K562 (cell line): ENCODE results near the gene DMD. TPM values are rescaled to one million over a fixed set of nuclear protein-coding genes. Genes with fewer than 3 reads are reported as not detected.

Experiments used
- ATAC-seq: fragments of 200-7000 bp; cut with Tn5 transposase; 3 replicates; pipeline ENCODE4 v1.9.1; 2020; ENCODE audit warnings: moderate library complexity
- BruUV-seq: library from RNA; stranded (reverse); fragments of 400-500 nt; replicated peaks from 2 replicates; lab custom pipeline; 2021; lab: Mats Ljungman, UMichigan
- CTCF ChIA-PET: fragments of 300-600 bp; formaldehyde crosslinking; extraction: SDS; loops from one replicate; lab custom pipeline; 2021; ENCODE audit warnings: low intra/inter-chr PET ratio; lab: Yijun Ruan, JAX
- POLR2A ChIA-PET: fragments of 300-600, 350-650 bp; sonication (Branson Sonifier 250); formaldehyde crosslinking; extraction: SDS; loops from one replicate; lab custom pipeline; 2021; ENCODE audit warnings: antibody characterized with exemption, inconsistent platforms; lab: Yijun Ruan, JAX
- DNase-seq, 4 experiments: peaks; one replicate each; pipeline versions ENCODE4 v3.0.0 to v3.0.0-alpha.2; 2011 to 2018; ENCODE audit warnings: low spot score in 3 of 4, mixed read lengths in 3 of 4; ENCODE audit errors: extremely low read depth in 1 of 4
- FAIRE-seq: peaks from 2 replicates; lab custom pipeline; 2011; peaks lifted over from hg19 to GRCh38; lab: Jason Lieb, UNC
- H2AFZ ChIP-seq: 2 replicates; pipeline ENCODE4 v1.6.0; 2011; ENCODE audit warnings: low read depth, low read length, control low read depth, inconsistent platforms
- H3K27ac ChIP-seq: fragments of 200-600 bp; 3 replicates; pipeline ENCODE4 v1.8.0; 2011; ENCODE audit warnings: low read depth, mild to moderate bottlenecking, control low read depth, inconsistent platforms, low read length, moderate library complexity, mixed read lengths; ENCODE audit errors: extremely low read depth
- H3K27me3 ChIP-seq, 2 experiments: fragments of 300-600 bp in 1 of 2; 2 replicates in 1 of 2; 3 replicates in 1 of 2; pipeline versions ENCODE4 v1.6.0 to v1.8.0; 2011; ENCODE audit warnings: inconsistent platforms in 2 of 2, low read length in 2 of 2, mild to moderate bottlenecking in 1 of 2, mixed read lengths in 1 of 2, moderate library complexity in 1 of 2; ENCODE audit not compliant: control insufficient read depth in 2 of 2, insufficient read depth in 2 of 2
- H3K36me3 ChIP-seq: fragments of 300-600 bp; 3 replicates; pipeline ENCODE4 v1.8.0; 2011; ENCODE audit warnings: mild to moderate bottlenecking, low read length, inconsistent platforms; ENCODE audit not compliant: control insufficient read depth, insufficient read depth
- H3K4me1 ChIP-seq, 2 experiments: fragments of 200-600 bp in 1 of 2; replicated peaks in 1 of 2; 2 replicates in 1 of 2; 3 replicates in 1 of 2; pipeline versions ENCODE4 v1.5.1 to v1.8.0; 2011; ENCODE audit warnings: inconsistent platforms in 2 of 2, low read length in 2 of 2, mild to moderate bottlenecking in 1 of 2, mixed read lengths in 1 of 2, moderate library complexity in 1 of 2; ENCODE audit not compliant: control insufficient read depth in 2 of 2, insufficient read depth in 2 of 2
- H3K4me2 ChIP-seq: 2 replicates; pipeline ENCODE4 v1.6.1; 2011; ENCODE audit warnings: low read length, control low read depth, inconsistent platforms, mixed read lengths; ENCODE audit not compliant: insufficient read depth
- H3K4me3 ChIP-seq: fragments of 200-600 bp; sonication (generic), shearing (Covaris generic); 2 replicates; pipeline ENCODE4 v1.5.1; 2016; ENCODE audit warnings: control low read depth, inconsistent platforms
- H3K79me2 ChIP-seq: fragments of 200-600 bp; 3 replicates; pipeline ENCODE4 v1.8.0; 2011; ENCODE audit warnings: low read length, inconsistent platforms; ENCODE audit not compliant: control insufficient read depth, insufficient read depth
- H3K9ac ChIP-seq, 2 experiments: 2 replicates each; pipeline versions ENCODE4 v1.6.0 to v1.6.1; 2011; ENCODE audit warnings: low read depth in 2 of 2, low read length in 2 of 2, control low read depth in 1 of 2, inconsistent platforms in 1 of 2, mild to moderate bottlenecking in 1 of 2, mixed read lengths in 1 of 2; ENCODE audit not compliant: insufficient read depth in 1 of 2
- H3K9me1 ChIP-seq: one replicate; pipeline ENCODE4 v1.6.0; 2011; ENCODE audit warnings: inconsistent platforms, mild to moderate bottlenecking, low read length, moderate library complexity; ENCODE audit not compliant: control insufficient read depth, insufficient read depth
- H3K9me3 ChIP-seq: replicated peaks from 2 replicates; pipeline ENCODE4 v1.5.1; 2011; ENCODE audit warnings: low read depth, low read length, inconsistent platforms; ENCODE audit not compliant: control insufficient read depth, insufficient read depth
- H4K20me1 ChIP-seq: replicated peaks from 2 replicates; pipeline ENCODE4 v1.6.1; 2011; ENCODE audit warnings: low read length, inconsistent platforms, mixed read lengths; ENCODE audit not compliant: control insufficient read depth, insufficient read depth
- CHD2 ChIP-seq: IDR thresholded peaks from 2 replicates; pipeline ENCODE4 v1.6.1; 2011; ENCODE audit warnings: low read depth, low read length
- DACH1 ChIP-seq: fragments of 450-650 bp; IDR thresholded peaks from 2 replicates; pipeline ENCODE4 v1.6.1; 2018; ENCODE audit not compliant: partially characterized antibody
- HDAC6 ChIP-seq: IDR thresholded peaks from 2 replicates; pipeline ENCODE4 v1.6.1; 2012; ENCODE audit warnings: low read depth, mild to moderate bottlenecking, control low read depth, inconsistent platforms, low read length, moderate library complexity
- HMBOX1 ChIP-seq: sonication (generic); IDR thresholded peaks from 2 replicates; pipeline ENCODE4 v1.6.1; 2016
- OTX1 ChIP-seq: fragments of 450-650 bp; formaldehyde crosslinking; IDR thresholded peaks from 2 replicates; pipeline ENCODE4 v1.4.0; 2022; ENCODE audit warnings: mild to moderate bottlenecking
- PHB2 ChIP-seq: fragments of 450-650 bp; IDR thresholded peaks from 2 replicates; pipeline ENCODE4 v1.6.1; 2017; ENCODE audit warnings: low read depth
- PTTG1 ChIP-seq: fragments of 450-650 bp; IDR thresholded peaks from 2 replicates; pipeline ENCODE4 v1.6.1; 2016; ENCODE audit warnings: low read depth, mild to moderate bottlenecking, missing genetic modification characterization, missing compliant biosample characterization
- RFX1 ChIP-seq: fragments of 450-650 bp; IDR thresholded peaks from 2 replicates; pipeline ENCODE4 v1.6.1; 2016; ENCODE audit warnings: mild to moderate bottlenecking, moderate library complexity
- SRF ChIP-seq, 2 experiments: fragments of 250-450, 450-650 bp in 1 of 2; sonication (Bioruptor Pico) in 1 of 2; sonication (generic) in 1 of 2; formaldehyde crosslinking; IDR thresholded peaks; 2 replicates each; pipeline versions ENCODE4 v1.5.0 to v1.5.1; 2020 to 2022; ENCODE audit warnings: mild to moderate bottlenecking in 1 of 2, missing genetic modification reagents in 1 of 2
- TFE3 ChIP-seq: fragments of 450-650 bp; formaldehyde crosslinking; IDR thresholded peaks from 2 replicates; pipeline ENCODE4 v1.4.0; 2020; ENCODE audit warnings: mild to moderate bottlenecking, mixed read lengths
- ZFPM2 ChIP-seq: fragments of 250-450 bp; sonication (Bioruptor Pico); IDR thresholded peaks from 2 replicates; pipeline ENCODE4 v1.5.1; 2022; ENCODE audit warnings: mild to moderate bottlenecking
- ZNF3 ChIP-seq: fragments of 250-450 bp; sonication (Bioruptor Pico); IDR thresholded peaks from 2 replicates; pipeline ENCODE4 v1.5.0; 2021; ENCODE audit warnings: mild to moderate bottlenecking, moderate library complexity
- ZNF584 ChIP-seq: fragments of 200-800 bp; sonication (Bioruptor generic); IDR thresholded peaks from 2 replicates; pipeline ENCODE4 v1.6.1; 2016; ENCODE audit warnings: low read depth, mild to moderate bottlenecking, missing genetic modification characterization, missing compliant biosample characterization
- ZNF785 ChIP-seq: fragments of 250-450 bp; sonication (Bioruptor Pico); IDR thresholded peaks from 2 replicates; pipeline ENCODE4 v1.4.0; 2020; ENCODE audit warnings: mild to moderate bottlenecking
- WGBS: fragments of 100-300 bp; shearing (Covaris generic); methylation state at CpG from one replicate; pipeline ENCODE4 v1.1.6; 2016; ENCODE audit warnings: low coverage, mixed read lengths; ENCODE audit not compliant: insufficient coverage; ENCODE audit errors: missing lambda C conversion rate; 5-methylcytosine and 5-hydroxymethylcytosine counted together
- in situ Hi-C: fragments of 300-500 bp; cut with MboI; formaldehyde crosslinking; loops from 4 replicates; pipeline ENCODE4 v1.15.0; 2018; ENCODE audit warnings: inconsistent platforms, mixed read lengths
- intact Hi-C: fragments of 100-400 bp; cut with micrococcal nuclease; formaldehyde crosslinking; loops from 2 replicates; pipeline ENCODE4 v1.14.2; 2022
- polyA plus RNA-seq, 8 experiments: library from polyadenylated mRNA; depleted of rRNA in 4 of 8; stranded (reverse) in 5 of 8; unstranded in 3 of 8; fragments of >200 nt; fragmentation: Nextera tagmentation in 2 of 8; fragmentation: Illumina TruSeq in 1 of 8; extraction: Ambion mirVana in 2 of 8; extraction: Trizol in 1 of 8; gene quantifications; 2 replicates each; pipeline versions ENCODE4 v1.2.1 to v1.2.3, GENCODE V29; 2011 to 2014; ENCODE audit warnings: inconsistent platforms in 1 of 8, missing spikeins in 1 of 8
- total RNA-seq, 7 experiments: library from RNA; depleted of rRNA in 6 of 7; stranded (reverse); fragments of >200 nt in 6 of 7; fragmentation: Illumina TruSeq in 2 of 7; extraction: Trizol in 2 of 7; gene quantifications; 2 replicates each; pipeline versions ENCODE4 v1.2.1 to v1.2.3, GENCODE V29; 2011 to 2021; ENCODE audit warnings: low replicate concordance in 1 of 7

DMD gene
- total and polyA plus RNA-seq, 9 of the 15 experiments (the other 6 are each of a cell fraction or from before 2014, with no cell fraction given): 3.8 to 20.4 (median 11.4) TPM

- H3K27ac ChIP-seq: no peak overlapping the region
- H3K4me3 ChIP-seq: no peak overlapping the region
- no peak overlapping the region for H3K4me2 ChIP-seq
- no peak overlapping the region for H3K9ac ChIP-seq
- BruUV-seq: no TSS peak
- H2AFZ ChIP-seq: no peak overlapping the region
- intact Hi-C loops: no loop called here
- H3K36me3 ChIP-seq: no peaks in the 10 kb centered on the region
- no peaks in the 10 kb centered on the region for H3K9me1 ChIP-seq
- no peaks in the 10 kb centered on the region for H3K79me2 ChIP-seq
- no peaks in the 10 kb centered on the region for H3K27me3 ChIP-seq
- POLR2A ChIA-PET: no interaction called here
- in situ Hi-C loops: no loop called here
- ATAC-seq (no peak), DNase-seq (no peak), FAIRE-seq (no peak)
- H3K4me1 ChIP-seq: no peaks in the 10 kb centered on the region
- H3K9me3 ChIP-seq: no peaks in the 10 kb centered on the region
- no peaks in the 10 kb centered on the region for H4K20me1 ChIP-seq
- no peak for TF ChIP-seq ZNF3 (CRISPR knock-in tag)
- no peak for TF ChIP-seq CHD2
- TF ChIP-seq DACH1: no peak
- CTCF ChIA-PET: interaction anchor here (0.6 kb wide), 1 partner anchor 28 kb away, joined by 3 read pairs; no protein-coding TSS in a partner anchor
- 0% methylated on average over 3 of the region's 3 CpGs for WGBS
Measured at GRCh38 chrX:32798990-32799389, 412.4 kb downstream of the DMD start.

- no peaks in the 10 kb centered on the region for H3K36me3 ChIP-seq
- no peaks in the 10 kb centered on the region for H4K20me1 ChIP-seq
- in situ Hi-C loops: no loop called here
- no peak overlapping the region for H3K9ac ChIP-seq
- H3K79me2 ChIP-seq: no peaks in the 10 kb centered on the region
- 0% methylated on average over 1 of the region's 1 CpG for WGBS
- DNase-seq: no peak
- POLR2A ChIA-PET: no interaction called here
- H3K27ac ChIP-seq: no peak overlapping the region
- no peaks in the 10 kb centered on the region for H3K9me3 ChIP-seq
- no peak for FAIRE-seq
- ATAC-seq: no peak
- H3K4me1 ChIP-seq: no peaks in the 10 kb centered on the region
- H3K27me3 ChIP-seq: no peaks in the 10 kb centered on the region
- BruUV-seq: no TSS peak
- H3K4me2 ChIP-seq: no peak overlapping the region
- intact Hi-C loops: no loop called here
- no peak for TF ChIP-seq SRF (CRISPR knock-in tag; IDR thresholded peaks at IDR 0.05)
- TF ChIP-seq PHB2: no peak
- no peak for TF ChIP-seq HDAC6
- TF ChIP-seq TFE3: no peak
- TF ChIP-seq ZNF785 (CRISPR knock-in tag): no peak
- no peak for TF ChIP-seq ZFPM2 (CRISPR knock-in tag)
- TF ChIP-seq RFX1: no peak
- no peak for TF ChIP-seq PTTG1 (tag)
- no peak for TF ChIP-seq HMBOX1
- no peak for TF ChIP-seq OTX1 (CRISPR knock-in tag)
- no peak for TF ChIP-seq ZNF584 (CRISPR knock-in tag)
- H3K4me3 ChIP-seq: no peak overlapping the region
- H2AFZ ChIP-seq: no peak overlapping the region
- H3K9me1 ChIP-seq: no peaks in the 10 kb centered on the region
- CTCF ChIA-PET: no interaction called here
Measured at GRCh38 chrX:32788936-32789335, 422.4 kb downstream of the DMD start.
